Kasumi-1 (cell line): Measurements from ENCODE around the gene MYLK.
A peak's percentile ranks its signal among the peaks of the same experiment; 100 is the strongest.

Experiments
- DNase-seq, 2 experiments: peaks; one replicate each; lab custom pipeline; 2025; lab: John Stamatoyannopoulos, UW

The MYLK gene

DNA sequence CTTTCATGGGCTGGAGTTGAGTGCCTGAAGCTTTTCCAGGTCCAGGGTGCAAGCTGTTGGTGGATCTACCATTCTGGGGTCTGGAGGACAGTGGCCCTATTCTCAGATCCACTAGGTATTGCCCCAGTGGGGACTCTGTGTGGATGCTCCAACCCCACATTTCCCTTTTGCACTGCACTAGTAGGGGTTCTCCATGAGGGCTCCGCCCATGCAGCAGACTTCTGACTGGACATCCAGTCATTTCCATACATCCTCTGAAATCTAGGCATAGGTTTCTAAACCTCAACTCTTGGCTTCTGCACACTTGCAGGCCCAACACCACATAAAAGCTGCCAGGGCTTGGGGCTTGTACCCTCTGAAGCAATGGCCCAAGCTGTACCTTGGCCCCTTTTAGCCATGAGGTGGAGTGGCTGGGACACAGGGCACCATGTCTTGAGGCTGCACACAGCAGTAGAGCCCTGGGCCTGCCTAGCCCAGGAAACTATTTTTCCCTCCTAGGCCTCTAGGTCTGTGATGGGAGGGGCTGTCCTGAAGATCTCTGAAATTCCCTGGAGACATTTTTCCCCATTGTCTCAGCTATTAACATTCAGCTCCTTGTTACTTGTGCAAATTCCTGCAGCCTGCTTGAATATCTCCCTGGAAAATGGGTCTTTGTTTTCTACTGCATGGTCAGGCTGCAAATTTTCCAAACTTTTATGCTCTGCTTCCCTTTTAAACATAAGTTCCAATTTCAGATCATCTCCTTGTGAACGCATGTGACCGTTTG, 293.3 kb downstream of the MYLK start:
- DNase-seq, result no peak

DNA sequence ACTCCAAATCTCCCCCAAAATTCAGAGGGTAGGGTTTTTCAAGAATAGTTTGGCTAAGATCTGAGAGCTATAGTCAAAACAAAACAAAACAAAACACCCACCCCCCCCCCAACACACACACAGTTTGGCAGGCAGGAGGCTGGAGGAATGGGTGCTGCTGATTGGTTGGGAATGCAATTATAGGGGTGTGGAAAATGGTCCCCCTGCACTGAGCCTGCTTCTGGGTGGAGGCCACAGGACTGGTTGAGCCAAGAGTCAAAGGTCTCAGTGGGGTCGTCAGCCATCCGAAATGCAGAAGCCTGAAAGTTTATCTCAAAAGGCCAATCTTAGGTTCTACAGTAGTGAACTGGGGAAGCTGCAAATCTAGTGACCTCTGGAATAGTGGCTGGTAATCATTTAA, 296.7 kb downstream of the MYLK start:
- DNase-seq, result no peak

DNA sequence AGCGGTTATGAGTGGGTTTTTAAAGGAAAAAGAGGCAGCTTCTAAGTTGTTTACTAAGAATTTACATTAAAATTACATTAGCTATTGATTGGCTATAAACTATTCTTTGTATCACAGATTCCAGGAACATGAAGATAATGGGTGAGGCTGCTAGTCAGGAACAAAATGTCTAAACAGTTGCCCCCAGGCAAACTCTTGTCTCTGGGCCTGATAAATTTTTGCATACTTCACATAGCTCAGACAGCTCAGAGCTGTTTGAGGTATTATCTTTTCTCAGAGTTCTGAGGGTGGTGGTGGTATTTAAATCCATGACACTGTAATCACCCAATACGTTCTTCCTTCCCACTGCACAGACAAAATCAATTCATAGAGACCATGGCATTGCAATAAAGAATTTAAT, 297.2 kb downstream of the MYLK start:
- no peak for DNase-seq

DNA sequence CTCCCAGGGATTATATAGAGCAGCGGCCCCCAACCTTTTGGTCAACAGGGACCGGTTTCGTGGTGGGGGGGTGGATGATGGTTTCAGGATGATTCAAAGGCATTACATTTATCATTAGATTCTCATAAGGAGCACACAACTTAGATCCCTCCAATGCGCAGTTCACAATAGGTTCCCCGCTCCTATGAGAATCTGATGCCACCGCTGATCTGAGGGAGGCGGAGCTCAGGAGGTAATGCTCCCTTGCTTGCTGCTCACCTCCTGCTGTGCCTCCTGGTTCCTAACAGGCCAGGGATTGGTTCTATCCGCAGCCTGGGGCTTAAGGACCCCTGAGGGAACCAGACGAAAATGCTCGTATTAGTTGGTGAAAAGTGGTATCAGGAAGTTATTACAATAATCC, 298.0 kb downstream of the MYLK start:
- peak; percentile 76 to 77 for DNase-seq

DNA sequence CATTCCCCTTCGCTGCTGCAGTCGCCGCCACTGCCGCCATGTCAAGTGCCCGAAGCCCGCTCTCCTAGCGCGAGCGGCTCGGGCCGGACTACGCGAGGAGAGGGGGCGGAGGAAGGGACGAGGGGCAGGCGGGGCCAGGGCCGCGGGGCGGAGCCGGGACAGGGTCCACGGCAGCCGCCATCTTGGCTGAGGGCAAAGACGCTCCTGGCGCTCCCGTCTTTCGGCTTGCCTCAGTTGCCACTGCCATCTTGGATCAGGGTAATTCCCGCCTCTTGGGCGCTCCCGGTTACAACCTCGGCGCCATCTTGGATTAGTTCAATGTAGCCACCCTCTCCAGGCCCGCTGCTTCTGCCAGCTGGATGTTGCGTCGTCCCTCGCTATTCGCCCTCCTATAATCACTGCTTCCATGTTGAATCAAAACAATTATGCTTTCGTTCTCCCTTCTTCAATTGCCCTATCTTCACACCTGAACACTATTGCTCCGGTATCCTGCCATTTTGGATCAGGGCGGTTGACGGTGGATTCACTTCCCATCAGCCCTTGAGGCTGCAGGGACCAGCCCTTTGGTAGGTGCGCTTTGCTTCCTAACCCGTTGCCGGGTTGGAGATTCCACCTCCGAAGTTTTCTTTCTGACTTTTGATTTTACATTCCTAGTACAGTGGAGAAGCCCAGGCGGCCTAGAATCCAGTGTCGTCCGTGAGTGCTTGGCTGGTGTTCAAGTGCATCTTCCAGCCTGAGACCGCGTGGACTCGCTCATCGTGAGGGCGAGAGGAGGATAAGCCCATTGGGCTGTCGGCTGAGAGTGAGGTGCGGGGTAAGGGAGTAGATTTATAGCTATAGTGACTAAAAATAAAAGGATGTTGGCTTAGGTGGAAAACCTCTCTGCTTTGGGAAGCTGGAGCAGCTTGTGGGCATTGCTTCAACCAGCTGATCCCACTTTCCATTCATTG, 298.9 kb downstream of the MYLK start, which contains the start of gene HACD2:
Gene HACD2, minus strand, starts transcription at position 66 of the 950 bp plus-strand sequence. Its CDS starts 26 bp downstream, at position 40.
- peak; percentile 94 to 95 for DNase-seq

DNA sequence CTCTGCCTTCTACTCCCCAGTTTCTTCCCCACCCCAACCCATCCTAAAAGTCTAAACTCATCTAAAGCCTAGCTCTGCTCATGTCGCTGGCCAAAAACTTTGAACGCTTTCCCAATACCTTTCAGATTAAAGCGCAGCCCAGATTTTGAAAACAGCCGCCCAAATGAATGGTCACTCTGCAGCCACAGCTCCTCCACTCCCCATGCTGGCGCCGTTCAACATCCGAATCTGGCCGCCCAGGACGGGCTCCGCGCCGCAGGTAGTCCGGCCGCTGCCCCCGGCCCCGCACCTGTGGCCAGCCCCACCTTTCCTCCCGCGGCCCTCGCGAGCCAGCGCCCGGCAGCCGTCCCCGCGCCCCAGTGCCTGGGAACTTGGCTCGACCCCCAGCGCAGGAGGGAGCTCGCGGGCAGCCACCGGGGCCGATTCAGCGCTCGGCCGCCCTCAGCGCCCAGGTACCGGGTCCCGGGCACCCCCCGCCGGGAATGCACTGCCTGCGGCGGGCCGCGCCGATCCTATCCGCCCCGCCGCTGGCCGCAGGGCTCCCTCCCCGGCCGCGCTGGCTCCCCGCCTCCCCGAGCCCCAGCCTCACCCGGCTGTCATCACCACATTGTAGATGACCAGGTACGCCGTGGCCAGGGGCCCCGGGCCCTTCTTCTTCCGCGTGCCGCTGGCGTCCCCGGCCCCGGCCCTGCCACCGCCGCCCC, 299.7 kb downstream of the MYLK start:
- no peak for DNase-seq

DNA sequence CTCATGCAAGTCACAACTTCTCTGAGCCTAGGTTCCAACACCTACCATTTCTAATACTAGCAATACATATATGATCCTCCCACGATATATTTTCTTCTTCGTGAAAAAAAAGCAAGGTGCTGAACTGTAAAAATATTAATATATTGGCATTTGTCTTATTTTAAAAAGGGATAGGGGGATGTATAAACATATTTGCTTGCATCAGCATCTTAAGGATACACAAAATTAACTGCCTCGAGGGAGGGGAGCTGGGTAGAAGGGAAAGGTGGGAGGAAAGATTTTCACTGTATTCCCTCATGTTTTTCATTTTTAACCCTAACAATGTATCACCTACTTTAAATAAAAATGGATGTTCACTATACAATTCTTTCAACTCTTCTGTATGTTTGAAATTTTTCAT, 300.6 kb downstream of the MYLK start:
- no peak for DNase-seq

DNA sequence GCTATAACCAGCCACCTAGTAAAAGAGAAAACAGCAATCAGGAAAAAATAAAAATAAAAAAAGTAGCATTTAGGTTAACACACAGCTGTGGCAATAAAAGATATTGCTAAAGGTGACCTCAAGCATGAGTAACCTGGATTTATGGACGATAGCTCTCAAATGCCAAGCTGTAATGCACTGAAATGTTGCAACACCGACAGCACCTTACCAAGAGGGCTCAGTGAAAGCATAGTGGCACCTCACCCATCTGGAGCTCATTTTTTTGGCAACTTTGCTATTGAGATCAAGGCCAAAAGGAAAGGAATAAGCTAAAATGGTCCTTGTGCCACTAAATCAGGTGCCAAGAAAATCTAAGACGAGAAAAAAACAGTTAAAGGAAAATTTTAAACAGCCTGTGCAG, 301.8 kb downstream of the MYLK start:
- DNase-seq, result no peak

DNA sequence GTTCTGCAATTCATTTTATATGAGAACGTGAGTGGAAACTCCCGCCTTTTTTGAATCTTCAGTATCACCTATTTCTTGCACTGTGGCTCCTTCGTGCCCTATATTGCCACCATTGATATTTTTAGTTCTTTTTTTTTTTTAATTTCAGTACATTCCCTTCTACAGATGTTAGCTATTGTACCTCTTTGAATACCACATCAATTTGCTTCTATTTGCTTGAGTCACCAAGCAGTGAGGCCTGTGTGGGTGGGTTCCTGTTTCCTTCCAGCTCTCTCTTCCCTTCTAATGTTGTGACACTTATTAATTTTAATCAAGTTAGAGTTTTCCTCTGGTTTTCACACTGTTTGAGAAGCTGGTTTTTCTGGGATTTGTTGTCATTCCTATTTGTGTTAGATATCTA, 308.0 kb downstream of the MYLK start:
- DNase-seq, result peak; percentile 45 to 58

DNA sequence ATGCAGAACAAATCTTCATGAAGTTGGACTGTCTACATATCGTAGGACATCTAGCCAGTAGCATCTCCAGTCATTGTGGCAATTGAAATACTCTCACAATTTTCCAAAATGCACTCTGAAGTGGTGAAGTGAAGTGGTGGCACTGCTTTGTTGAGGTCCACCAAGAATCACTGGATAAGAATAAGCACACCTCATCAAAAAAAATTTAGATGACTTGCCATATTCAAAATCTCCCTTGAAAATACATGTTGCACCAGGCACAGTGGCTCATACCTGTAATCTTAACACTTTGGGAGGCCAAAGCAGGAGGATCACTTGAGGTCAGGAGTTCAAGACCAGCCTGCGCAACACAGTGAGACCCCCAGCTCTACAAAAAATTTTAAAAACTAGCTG, 312.2 kb downstream of the MYLK start:
- no peak for DNase-seq

DNA sequence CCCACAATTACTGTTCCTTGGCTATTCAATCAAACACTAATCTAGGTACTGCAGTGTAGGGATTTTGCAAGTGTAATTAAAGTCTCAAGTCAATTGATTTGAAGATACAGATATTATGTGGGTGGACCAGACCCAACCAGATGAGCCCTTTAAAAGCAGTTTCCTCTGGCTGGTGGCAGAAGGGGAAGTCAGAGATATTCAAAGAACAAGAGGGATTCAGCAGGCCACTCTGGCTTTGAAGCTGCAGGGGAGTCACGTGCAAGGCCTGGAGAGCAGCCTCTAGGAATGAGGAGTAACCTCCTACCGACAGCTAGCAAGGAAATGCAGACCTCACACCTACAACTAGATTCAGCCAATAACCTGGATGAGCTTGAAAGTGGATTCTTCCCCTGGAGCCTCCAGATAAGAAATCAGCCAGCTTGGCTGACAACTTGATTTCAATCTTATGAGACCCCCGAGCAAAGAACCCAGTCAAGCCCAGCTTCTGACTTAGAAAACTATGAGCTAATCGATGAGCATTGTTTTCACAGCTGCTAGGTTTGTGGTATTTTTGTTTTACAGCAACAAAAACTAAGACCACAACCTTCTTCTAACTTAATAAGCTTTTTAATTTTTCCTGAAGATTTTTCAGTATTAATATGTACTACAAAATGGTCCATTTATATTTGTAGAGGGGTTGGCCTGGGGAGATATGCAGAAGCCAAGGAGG, 312.7 kb downstream of the MYLK start:
- peak; percentile 90 to 91 for DNase-seq

DNA sequence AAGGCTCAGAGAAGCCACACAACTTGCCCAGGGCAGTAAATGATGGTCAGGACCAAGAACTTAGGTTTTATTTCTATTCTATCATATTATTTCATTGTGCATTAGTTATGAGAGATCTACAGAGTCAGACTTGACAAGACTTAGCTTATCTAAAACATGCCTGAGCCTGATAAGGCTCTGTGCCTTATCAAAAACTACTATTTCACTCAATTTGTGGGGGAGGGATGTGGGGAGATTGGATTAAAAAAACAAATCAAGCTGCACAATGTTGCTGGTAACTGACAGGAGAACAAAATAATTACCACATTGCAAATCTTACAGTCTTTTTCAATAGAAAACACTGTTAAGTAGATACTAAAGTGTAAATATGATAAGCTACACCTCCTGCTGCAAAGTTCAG, 315.3 kb downstream of the MYLK start:
- no peak for DNase-seq

DNA sequence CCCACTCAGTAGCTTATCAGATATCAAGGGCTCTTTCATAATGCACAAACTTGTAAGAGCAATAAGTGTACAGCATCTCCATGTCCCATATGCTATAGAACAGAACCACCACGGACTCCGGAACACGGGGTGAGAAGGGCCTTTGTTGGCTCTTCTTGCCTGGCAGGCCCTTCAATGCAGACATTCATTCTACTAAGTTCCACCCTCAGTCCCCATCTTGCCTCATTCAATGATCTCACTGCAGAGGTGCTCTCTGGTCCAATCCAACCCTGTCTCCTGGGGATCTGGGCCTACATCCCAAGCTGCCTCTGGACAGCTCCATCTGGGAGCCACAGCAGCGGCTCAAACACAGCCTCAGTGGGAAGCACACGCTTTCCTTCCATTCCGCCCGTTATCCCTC, 316.1 kb downstream of the MYLK start:
- DNase-seq, result no peak

DNA sequence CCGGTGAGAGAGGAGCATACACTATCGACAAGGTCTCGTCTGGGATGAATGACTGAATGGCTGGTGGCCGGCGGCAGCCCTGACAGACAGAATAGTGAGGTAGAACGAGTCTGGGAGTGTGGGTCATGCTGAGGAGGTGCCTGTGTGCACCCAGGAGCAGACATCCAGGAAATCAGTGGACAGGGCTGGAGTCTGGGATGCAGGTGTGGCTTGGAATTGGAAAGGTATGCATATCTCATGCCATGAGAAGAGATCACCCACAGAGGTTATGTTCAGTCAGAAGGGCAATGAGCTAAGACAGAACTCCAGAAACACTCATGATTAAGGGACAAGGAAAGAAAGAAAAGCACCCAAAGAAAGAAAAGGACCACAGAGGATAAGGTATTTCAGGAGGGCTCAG, 320.1 kb downstream of the MYLK start:
- DNase-seq, result no peak

DNA sequence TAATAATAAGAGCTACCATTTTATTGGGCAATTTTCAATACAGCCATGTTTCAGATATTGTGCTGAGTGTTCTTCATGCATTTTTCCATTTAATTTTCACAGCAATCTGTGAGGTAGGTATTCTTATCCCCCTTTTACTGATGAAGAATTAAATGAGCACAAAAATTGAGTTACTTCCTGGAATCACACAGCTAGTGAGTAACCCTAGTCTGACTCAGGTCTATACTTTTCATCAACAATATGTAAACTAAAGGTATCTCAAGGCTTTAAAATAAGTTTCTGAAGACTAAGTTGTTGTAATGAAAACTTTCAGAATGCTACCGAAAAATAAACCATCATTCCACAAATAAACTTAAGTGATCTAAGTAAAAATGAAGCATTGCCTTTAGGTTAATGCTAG, 321.6 kb downstream of the MYLK start:
- no peak for DNase-seq

DNA sequence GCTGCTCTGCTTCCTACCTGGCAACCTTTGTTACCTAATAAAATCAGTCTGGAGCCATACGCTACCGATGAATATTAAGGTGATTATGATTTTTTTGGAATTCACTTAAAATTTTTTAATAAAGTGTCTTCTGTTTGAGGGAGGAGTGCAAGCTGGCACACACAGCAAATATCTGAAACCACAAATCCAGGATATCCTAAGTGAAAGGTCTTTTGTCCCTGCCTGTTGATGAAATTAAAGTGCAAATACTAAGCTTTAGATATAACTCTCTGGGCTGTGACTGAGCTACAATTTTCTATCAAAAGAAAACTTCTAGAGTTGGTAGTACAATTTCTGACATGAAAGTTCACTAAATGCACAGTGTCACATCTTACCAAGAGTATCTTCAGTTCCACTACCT, 322.9 kb downstream of the MYLK start:
- DNase-seq, result no peak
